NOMO-1 treated with dmso at 0.1 percent for 144 hours (cell line): ENCODE measurements around the gene CRX.
"Not testable (repeated sequence)": the region's sequence is repeated elsewhere in the genome, so short reads cannot be mapped to it uniquely, and the experiment has no call there.

Experiments
- DNase-seq: peaks from one replicate; lab custom pipeline; 2025; ENCODE audit not compliant: unreplicated experiment; lab: John Stamatoyannopoulos, UW

The CRX gene

GRCh38 chr19:47858646-47859285, 37.0 kb downstream of the CRX start, which contains the start of gene TPRX2:
Gene TPRX2, plus strand, starts transcription at chr19:47859235. Its CDS starts 12 bp downstream, at chr19:47859247.
- DNase-seq, result not testable (repeated sequence)

GRCh38 chr19:47859838-47860237, 38.1 kb downstream of the CRX start:
- DNase-seq, result not testable (repeated sequence)

GRCh38 chr19:47860602-47861297, 39.0 kb downstream of the CRX start:
- DNase-seq, result no peak

GRCh38 chr19:47861630-47862029, 39.9 kb downstream of the CRX start:
- no peak for DNase-seq

- DNase-seq, result peak; percentile 39
Observed at GRCh38 chr19:47863514-47863936, 41.8 kb downstream of the CRX start.

- no peak for DNase-seq
Observed at GRCh38 chr19:47865166-47865565, 43.4 kb downstream of the CRX start.

- no peak for DNase-seq
Observed at GRCh38 chr19:47878906-47879305, 57.2 kb downstream of the CRX start.

- DNase-seq, result not testable (repeated sequence)
Observed at GRCh38 chr19:47879385-47879784, 57.6 kb downstream of the CRX start.

GRCh38 chr19:47881757-47882156, 60.0 kb downstream of the CRX start:
- no peak for DNase-seq

- no peak for DNase-seq
Observed at GRCh38 chr19:47882890-47883289, 61.2 kb downstream of the CRX start.

- no peak for DNase-seq
Observed at GRCh38 chr19:47885067-47885463, 63.3 kb downstream of the CRX start.

- DNase-seq, result no peak
Observed at GRCh38 chr19:47886010-47886559, 64.3 kb downstream of the CRX start, which contains the start of gene SULT2A1. Gene SULT2A1, minus strand, starts transcription at chr19:47886315. Its CDS starts 58 bp downstream, at chr19:47886257.

- no peak for DNase-seq
Observed at GRCh38 chr19:47890865-47891621, 69.3 kb downstream of the CRX start.

- DNase-seq, result no peak
Observed at GRCh38 chr19:47891622-47891922, 69.8 kb downstream of the CRX start.

- DNase-seq, result no peak
Observed at GRCh38 chr19:47891923-47892666, 70.4 kb downstream of the CRX start.
